Peyer's patch (tissue), 4 donors: ENCODE results near the gene SDE2.
A peak's percentile ranks its signal among the peaks of the same experiment; 100 is the strongest.

Source experiments
- POLR2A ChIP-seq, 2 donors: fragments of 450-650 bp; IDR thresholded peaks; one replicate each; pipeline ENCODE4 v1.5.1; 2017; ENCODE audit warnings: antibody characterized with exemption in 2 of 2, mild to moderate bottlenecking in 2 of 2, moderate library complexity in 2 of 2
- TF ChIP-seq, protein P1 (sequence below), 6 experiments: fragments of 450-650 bp in 4 of 6; fragments of 200-600 bp in 2 of 6; sonication (generic) in 1 of 6; IDR thresholded peaks; one replicate each; pipeline ENCODE4 v1.5.1; 2017 to 2019; ENCODE audit warnings: antibody characterized with exemption in 6 of 6, mild to moderate bottlenecking in 3 of 6, moderate library complexity in 1 of 6

DNA sequence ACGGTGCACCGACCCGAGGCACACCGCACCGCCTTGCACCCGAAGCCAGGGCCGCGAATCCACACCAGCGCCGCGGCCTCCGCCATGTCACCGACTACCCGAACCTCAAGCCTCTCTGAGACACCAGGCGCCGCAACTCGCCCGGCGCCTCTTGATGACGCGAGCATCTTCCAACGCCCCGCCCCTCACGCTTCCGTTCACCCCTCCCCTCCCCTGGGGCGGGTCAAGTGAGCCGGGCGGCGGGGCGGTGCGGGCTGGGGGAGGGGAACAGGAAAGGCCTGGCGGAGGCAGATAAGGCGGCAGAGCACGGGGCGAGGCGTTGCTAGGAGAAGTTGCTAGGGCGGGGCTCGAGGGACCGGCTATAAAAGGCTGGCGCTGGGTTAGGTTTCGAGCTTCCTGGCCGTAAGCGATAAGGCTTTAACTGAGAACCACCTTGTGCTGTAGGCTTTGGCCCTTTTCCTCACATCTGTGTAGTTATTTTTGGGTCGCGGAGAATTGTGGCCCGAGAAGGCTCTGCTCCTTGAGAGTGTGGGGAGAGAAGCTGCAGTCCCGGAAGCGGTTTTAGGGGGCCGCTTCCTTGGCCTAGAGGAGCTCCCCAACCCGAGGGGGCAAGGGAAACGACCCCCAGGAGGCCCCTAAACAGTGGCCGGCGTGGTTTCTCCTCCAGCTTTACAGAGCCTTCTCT is at the start of gene SDE2:
- TF ChIP-seq POLR2A (IDR thresholded peaks at IDR 0.05), result peak; percentile 91 to 92
- TF ChIP-seq, protein P1, sequence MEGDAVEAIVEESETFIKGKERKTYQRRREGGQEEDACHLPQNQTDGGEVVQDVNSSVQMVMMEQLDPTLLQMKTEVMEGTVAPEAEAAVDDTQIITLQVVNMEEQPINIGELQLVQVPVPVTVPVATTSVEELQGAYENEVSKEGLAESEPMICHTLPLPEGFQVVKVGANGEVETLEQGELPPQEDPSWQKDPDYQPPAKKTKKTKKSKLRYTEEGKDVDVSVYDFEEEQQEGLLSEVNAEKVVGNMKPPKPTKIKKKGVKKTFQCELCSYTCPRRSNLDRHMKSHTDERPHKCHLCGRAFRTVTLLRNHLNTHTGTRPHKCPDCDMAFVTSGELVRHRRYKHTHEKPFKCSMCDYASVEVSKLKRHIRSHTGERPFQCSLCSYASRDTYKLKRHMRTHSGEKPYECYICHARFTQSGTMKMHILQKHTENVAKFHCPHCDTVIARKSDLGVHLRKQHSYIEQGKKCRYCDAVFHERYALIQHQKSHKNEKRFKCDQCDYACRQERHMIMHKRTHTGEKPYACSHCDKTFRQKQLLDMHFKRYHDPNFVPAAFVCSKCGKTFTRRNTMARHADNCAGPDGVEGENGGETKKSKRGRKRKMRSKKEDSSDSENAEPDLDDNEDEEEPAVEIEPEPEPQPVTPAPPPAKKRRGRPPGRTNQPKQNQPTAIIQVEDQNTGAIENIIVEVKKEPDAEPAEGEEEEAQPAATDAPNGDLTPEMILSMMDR (IDR thresholded peaks at IDR 0.05), result peak in 1 of 6 experiments; percentile 11
